ENCODE measurements around the gene ESYT2.
"Not testable (repeated sequence)": the region's sequence is repeated elsewhere in the genome, so short reads cannot be mapped to it uniquely, and the experiment has no call there.

Gene ESYT2, protein sequence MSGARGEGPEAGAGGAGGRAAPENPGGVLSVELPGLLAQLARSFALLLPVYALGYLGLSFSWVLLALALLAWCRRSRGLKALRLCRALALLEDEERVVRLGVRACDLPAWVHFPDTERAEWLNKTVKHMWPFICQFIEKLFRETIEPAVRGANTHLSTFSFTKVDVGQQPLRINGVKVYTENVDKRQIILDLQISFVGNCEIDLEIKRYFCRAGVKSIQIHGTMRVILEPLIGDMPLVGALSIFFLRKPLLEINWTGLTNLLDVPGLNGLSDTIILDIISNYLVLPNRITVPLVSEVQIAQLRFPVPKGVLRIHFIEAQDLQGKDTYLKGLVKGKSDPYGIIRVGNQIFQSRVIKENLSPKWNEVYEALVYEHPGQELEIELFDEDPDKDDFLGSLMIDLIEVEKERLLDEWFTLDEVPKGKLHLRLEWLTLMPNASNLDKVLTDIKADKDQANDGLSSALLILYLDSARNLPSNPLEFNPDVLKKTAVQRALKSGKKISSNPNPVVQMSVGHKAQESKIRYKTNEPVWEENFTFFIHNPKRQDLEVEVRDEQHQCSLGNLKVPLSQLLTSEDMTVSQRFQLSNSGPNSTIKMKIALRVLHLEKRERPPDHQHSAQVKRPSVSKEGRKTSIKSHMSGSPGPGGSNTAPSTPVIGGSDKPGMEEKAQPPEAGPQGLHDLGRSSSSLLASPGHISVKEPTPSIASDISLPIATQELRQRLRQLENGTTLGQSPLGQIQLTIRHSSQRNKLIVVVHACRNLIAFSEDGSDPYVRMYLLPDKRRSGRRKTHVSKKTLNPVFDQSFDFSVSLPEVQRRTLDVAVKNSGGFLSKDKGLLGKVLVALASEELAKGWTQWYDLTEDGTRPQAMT

DNA sequence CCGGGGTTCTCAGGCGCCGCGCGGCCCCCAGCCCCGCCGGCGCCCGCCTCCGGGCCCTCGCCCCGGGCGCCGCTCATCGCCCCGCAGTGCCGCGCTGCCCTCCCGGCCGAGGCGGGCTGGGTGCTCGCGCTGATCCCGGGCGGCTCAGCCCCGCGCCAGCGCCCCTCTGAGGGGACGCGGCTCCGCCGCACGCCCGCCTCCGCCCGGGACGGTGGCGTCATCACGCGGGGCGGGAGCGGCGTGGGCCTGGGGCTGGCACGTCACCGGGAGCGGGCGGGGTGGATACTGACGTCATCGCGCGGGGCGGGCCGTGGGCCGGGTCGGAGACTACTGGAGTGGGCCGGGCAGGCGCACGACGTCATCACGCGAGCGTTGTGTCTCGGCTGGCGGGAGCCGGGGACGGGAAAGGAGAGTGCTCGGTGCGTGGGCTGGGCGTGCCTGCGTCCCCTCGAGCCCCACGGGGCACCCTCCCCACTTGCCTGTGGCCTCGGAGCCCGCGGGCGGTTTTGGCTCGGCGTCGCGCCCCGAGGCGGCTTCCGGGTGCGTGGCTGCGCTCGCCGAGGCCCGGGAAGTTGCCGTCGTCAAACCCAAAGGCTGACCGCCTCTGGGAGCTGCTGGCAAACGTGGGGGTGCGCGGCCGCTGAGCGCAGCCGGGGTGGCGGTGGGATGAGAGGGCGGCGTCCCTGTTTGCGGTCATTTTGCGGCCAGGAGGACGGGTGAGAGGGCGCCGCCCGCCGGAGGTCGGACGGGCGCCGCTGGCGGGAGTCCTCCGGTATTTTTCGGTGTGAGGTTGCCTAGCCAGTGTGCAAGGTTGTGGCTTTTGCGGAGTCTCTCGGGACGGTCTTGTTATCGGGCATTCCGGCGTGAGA is at the start of gene ESYT2:
Gene ESYT2, minus strand, starts transcription at position 168 of the 869 bp plus-strand sequence. Its CDS starts 91 bp downstream, at position 77.
- TF ChIP-seq, protein P1, sequence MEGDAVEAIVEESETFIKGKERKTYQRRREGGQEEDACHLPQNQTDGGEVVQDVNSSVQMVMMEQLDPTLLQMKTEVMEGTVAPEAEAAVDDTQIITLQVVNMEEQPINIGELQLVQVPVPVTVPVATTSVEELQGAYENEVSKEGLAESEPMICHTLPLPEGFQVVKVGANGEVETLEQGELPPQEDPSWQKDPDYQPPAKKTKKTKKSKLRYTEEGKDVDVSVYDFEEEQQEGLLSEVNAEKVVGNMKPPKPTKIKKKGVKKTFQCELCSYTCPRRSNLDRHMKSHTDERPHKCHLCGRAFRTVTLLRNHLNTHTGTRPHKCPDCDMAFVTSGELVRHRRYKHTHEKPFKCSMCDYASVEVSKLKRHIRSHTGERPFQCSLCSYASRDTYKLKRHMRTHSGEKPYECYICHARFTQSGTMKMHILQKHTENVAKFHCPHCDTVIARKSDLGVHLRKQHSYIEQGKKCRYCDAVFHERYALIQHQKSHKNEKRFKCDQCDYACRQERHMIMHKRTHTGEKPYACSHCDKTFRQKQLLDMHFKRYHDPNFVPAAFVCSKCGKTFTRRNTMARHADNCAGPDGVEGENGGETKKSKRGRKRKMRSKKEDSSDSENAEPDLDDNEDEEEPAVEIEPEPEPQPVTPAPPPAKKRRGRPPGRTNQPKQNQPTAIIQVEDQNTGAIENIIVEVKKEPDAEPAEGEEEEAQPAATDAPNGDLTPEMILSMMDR (IDR thresholded peaks at IDR 0.05; ENCODE audit: borderline replicate concordance, control extremely low read depth, extremely low read depth, insufficient read depth, missing control alignments) = peak; percentile 24
- peak; percentile 98 for DNase-seq (ENCODE audit: low spot score)
- in situ Hi-C loops (cut with MboI; ENCODE audit: low sequenced_read_pairs, unreplicated experiment) = no loop called here

DNA sequence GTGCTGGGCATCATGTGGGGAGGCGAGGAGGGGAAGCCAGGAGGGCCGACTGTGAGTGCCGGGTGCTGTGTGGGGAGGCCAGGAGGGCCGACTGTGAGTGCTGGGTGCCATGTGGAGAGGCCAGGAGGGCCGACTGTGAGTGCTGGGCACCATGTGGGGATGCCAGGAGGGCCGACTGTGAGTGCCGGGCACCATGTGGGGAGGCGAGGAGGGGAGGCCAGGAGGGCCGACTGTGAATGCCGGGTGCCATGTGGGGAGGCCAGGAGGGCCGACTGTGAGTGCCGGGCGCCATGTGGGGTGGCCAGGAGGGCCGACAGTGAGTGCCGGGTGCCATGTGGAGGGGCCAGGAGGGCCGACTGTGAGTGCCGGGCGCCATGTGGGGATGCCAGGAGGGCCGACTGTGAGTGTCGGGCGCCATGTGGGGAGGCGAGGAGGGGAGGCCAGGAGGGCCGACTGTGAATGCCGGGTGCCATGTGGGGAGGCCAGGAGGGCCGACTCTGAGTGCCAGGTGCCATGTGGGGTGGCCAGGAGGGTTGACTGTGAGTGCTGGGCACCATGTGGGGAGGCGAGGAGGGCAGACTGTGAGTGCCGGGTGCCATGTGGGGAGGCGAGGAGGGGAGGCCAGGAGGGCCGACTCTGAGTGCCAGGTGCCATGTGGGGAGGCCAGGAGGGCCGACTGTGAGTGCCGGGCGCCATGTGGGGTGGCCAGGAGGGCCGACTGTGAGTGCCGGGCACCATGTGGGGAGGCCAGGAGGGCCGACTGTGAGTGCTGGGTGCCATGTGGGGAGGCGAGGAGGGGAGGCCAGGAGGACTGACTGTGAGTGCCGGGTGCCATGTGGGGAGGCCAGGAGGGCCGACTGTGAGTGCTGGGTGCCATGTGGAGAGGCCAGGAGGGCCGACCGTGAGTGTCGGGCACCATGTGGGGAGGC is 49.1 kb upstream of the ESYT2 start:
- in situ Hi-C loops (cut with MboI; ENCODE audit: low sequenced_read_pairs, unreplicated experiment); DNase-seq (ENCODE audit: low spot score): not testable (repeated sequence)

DNA sequence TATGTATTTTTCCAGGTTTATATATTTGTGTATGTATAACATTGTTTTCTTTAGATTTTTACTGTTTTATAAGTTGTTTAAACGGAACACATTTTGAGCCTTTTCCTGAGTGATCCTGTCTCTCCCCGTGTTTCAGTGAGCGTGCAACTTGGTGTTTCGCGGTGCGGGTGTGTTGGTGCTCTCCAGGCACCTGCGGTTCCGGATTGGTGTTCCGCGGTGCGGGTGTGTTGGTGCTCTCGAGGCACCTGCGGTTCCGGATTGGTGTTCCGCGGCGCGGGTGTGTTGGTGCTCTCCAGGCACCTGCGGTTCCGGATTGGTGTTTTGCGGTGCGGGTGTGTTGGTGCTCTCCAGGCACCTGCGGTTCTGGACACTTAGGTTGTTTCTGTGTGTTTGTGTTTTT is 47.7 kb upstream of the ESYT2 start:
- TF ChIP-seq, protein P1 (IDR thresholded peaks at IDR 0.05; ENCODE audit: borderline replicate concordance, control extremely low read depth, extremely low read depth, insufficient read depth, missing control alignments) = no peak
- in situ Hi-C loops (cut with MboI; ENCODE audit: low sequenced_read_pairs, unreplicated experiment) = no loop called here
- no peak for DNase-seq (ENCODE audit: low spot score)

DNA sequence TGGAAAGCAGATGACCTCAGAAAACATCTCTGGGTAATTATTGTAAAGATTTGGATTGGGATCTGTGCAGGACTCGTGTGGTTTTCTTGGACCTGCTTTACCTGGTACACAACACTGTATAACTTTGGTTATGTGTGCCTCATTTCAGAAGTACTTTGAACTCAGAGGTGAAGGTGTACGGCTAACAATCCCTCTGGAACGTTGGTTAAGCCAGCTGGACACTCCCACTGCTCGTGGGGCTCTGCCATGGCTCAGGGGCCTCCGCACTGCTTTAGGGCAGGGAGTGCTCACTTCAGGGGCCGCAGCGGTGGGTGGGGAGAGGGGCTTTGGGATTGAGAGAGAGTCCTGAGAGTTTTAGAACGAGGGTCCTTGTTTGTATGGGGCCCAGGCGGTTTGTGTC is 40.6 kb upstream of the ESYT2 start:
- peak; percentile 3 for DNase-seq (ENCODE audit: low spot score)
- in situ Hi-C loops (cut with MboI; ENCODE audit: low sequenced_read_pairs, unreplicated experiment) = no loop called here

DNA sequence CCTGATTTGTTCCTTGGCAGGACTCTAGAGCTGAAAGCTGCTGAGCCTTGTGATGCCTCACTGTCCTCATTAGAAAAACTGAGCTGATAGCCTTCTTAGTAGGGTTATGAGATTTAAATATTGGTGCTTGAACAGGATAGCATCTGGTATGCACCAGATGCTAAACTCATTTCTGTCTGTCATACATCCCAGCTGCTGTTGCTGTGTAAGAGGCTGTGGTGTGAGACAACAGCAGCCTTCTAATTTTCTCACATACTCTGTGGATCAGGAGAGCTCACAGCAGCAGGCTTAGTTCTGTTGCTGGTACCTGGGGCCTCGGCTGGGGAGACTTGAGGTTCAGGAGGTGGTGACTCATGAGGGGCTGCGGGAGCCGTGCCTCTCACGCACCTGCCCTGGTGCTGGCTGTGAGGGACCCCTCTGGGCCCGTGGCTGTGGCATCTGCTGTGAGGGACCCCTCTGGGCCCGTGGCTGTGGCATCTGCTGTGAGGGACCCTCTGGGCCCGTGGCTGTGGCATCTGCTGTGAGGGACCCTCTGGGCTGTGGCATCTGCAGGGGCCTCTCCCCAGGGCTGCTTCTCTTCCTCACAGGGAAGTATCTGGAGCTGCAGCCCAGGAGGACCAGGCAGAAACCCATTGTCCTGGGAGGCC is 39.6 kb upstream of the ESYT2 start:
- TF ChIP-seq, protein P1 (IDR thresholded peaks at IDR 0.05; ENCODE audit: borderline replicate concordance, control extremely low read depth, extremely low read depth, insufficient read depth, missing control alignments) = no peak
- no peak for DNase-seq (ENCODE audit: low spot score)
- in situ Hi-C loops (cut with MboI; ENCODE audit: low sequenced_read_pairs, unreplicated experiment) = no loop called here

More for the DNA sequence above, 40.6 kb upstream of the ESYT2 start:
- TF ChIP-seq, protein P1 (IDR thresholded peaks at IDR 0.05; ENCODE audit: borderline replicate concordance, control extremely low read depth, extremely low read depth, insufficient read depth, missing control alignments) = no peak

All from GM13976 (cell line).